ENCODE data around the gene BARX1. TPM values are rescaled to one million over a fixed set of nuclear protein-coding genes. Genes with fewer than 3 reads are reported as not detected.
A peak's percentile ranks its signal among the peaks of the same experiment; 100 is the strongest.

The BARX1 gene
- total and polyA plus RNA-seq, 3 experiments from 2014 or later, result not detected

DNA sequence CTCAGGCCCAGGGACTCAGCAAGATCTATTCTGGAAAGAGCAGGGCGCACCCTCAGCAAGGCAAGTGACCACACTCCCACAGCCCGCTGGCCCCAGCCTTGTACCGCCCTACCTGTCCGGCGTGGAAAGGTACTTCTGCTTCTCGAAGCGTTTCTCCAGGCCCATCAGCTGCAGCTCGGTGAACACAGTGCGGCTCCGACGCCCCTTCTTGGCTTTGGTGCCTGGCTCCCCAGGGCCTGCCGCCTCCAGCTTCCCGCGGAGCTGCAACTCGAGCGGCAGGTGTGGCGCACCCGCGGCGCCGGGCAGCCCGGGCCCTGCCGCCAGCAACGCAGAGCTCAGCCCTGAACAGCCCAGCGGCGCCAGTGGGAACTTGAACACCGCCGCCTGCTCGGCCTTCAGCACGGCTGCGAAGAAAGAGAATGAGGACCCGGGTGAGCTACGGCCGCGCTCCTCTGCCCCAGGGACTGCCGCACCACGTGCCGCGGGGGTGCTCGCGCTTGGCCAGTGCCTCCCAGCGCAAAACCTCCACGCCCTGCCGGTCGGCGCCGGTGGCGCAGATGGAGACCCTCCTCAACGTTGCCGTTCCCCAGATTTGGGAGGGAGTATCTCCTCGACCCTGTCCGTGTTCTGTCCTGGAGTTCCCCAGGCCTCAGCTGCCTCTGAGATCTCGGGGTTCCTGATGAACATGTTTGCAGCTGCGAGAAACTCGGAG lies 2.2 kb downstream of the BARX1 start:
- peaks cover 66% of the 10 kb centered on the region for H3K27me3 ChIP-seq (ENCODE audit: insufficient read depth, low read length, poor library complexity, severe bottlenecking)
- POLR2A ChIA-PET, result no interaction called here
- no peak for DNase-seq
- H3K27ac ChIP-seq (ENCODE audit: low read depth, low read length), result no peak overlapping the region
- Mint-ChIP-seq H3K27ac (peak overlapping the region in 1 of 8 donors; percentile 47), H3K4me1 (peaks cover 32 to 57% (median 42%) of the 10 kb centered on the region in 3 donors), H3K36me3 (no peaks in the 10 kb centered on the region), H3K9me3 (no peaks in the 10 kb centered on the region), H3K4me3 (peak overlapping the region; percentile 31 to 82 (median 66)), H3K27me3 (peaks cover 58 to 67% of the 10 kb centered on the region in 2 donors)
- H3K4me1 ChIP-seq (ENCODE audit: insufficient read depth, low read length), result peaks cover 28% of the 10 kb centered on the region
- no peaks in the 10 kb centered on the region for H3K9me3 ChIP-seq (ENCODE audit: low read length)
- no peak overlapping the region for H3K4me3 ChIP-seq (ENCODE audit: low read length)
- no peaks in the 10 kb centered on the region for H3K36me3 ChIP-seq (ENCODE audit: insufficient read depth, low read length)
- CTCF ChIA-PET, result interaction anchor here (4.0 kb wide), 1 partner anchor 9 kb away, joined by 16 read pairs; no protein-coding TSS in a partner anchor

DNA sequence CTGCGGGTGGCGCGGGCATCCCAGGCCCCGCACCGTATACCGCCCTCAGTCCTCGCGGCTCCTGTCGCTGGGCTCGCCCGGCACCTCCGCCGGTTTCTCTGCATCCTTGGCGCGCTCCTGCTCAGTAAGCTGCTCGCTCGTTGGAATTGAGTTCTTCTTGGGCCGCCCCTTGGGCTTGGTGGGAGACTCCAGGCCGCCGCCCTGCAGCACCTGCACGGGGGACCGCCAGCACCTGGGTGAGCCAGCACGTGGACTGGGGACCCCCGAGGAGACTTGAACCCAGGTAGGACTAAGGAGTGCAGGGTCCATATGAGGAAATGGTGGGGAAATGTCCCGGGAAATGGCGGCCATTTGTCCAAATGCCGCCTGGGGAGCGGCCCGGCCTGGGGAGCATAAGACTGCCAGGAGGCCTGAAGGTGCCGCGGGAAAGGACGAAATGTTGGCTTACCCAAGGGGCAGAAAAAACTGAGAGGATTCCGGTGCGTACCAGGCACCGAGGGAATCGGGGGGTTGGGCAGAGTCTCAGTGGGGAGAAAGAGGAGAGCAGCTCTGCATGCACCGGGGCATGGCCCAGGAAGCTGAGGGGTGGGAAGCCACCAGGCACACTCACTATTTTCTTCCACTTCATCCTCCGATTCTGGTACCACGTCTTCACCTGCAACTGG lies 2.9 kb downstream of the BARX1 start:
- H3K27ac Mint-ChIP-seq, result peak overlapping the region in 1 of 8 donors; percentile 47
- DNase-seq, result no peak
- Histone ChIP-seq H3K27me3 (ENCODE audit: insufficient read depth, low read length, poor library complexity, severe bottlenecking) (peaks cover 65% of the 10 kb centered on the region), H3K36me3 (ENCODE audit: insufficient read depth, low read length) (no peaks in the 10 kb centered on the region), H3K9me3 (ENCODE audit: low read length) (no peaks in the 10 kb centered on the region), H3K4me3 (ENCODE audit: low read length) (no peak overlapping the region), H3K27ac (ENCODE audit: low read depth, low read length) (no peak overlapping the region), H3K4me1 (ENCODE audit: insufficient read depth, low read length) (peaks cover 28% of the 10 kb centered on the region)
- peaks cover 0 to 1% (median 0%) of the 10 kb centered on the region in 5 donors for H3K9me3 Mint-ChIP-seq
- H3K27me3 Mint-ChIP-seq, result peaks cover 57 to 65% of the 10 kb centered on the region in 2 donors
- peaks cover 34 to 52% (median 42%) of the 10 kb centered on the region in 3 donors for H3K4me1 Mint-ChIP-seq
- ChIA-PET POLR2A (no interaction called here), CTCF (interaction anchor here (4.0 kb wide), 1 partner anchor 10 kb away, joined by 16 read pairs; no protein-coding TSS in a partner anchor)
- H3K36me3 Mint-ChIP-seq, result no peaks in the 10 kb centered on the region
- H3K4me3 Mint-ChIP-seq, result peak overlapping the region; percentile 20 to 82 (median 66)

DNA sequence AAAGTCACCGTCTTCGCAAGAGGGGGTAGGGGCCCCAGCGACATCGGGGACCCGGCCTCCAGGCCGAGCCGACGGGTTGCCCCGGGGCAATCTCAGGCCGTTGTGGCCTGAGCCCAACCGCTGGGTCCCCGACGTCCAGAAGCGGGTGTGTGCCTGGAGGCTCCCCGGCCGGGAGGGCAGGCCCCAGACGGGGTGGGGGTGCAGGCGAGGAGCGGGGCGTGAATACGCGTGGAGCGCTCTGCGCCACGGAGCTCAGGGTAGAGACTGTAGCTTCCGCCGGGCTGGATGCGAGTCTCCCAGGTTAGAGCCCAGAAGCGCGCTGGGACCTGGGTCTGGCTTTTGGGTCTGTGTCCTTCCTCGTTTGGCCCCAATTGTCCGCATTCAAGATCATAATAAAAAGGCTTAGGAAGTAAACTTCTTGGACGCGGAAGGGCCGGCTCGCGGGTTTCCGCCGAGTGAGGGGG lies 3.5 kb downstream of the BARX1 start:
- no peak for DNase-seq
- Mint-ChIP-seq H3K4me1 (peaks cover 34 to 55% (median 42%) of the 10 kb centered on the region in 3 donors), H3K9me3 (peaks cover 0 to 2% (median 0%) of the 10 kb centered on the region in 5 donors), H3K27me3 (peaks cover 62 to 66% of the 10 kb centered on the region in 2 donors), H3K27ac (no peak overlapping the region), H3K4me3 (peak overlapping the region; percentile 20 to 80 (median 66)), H3K36me3 (no peaks in the 10 kb centered on the region)
- Histone ChIP-seq H3K9me3 (ENCODE audit: low read length) (no peaks in the 10 kb centered on the region), H3K27me3 (ENCODE audit: insufficient read depth, low read length, poor library complexity, severe bottlenecking) (peaks cover 65% of the 10 kb centered on the region), H3K4me1 (ENCODE audit: insufficient read depth, low read length) (peaks cover 28% of the 10 kb centered on the region), H3K36me3 (ENCODE audit: insufficient read depth, low read length) (no peaks in the 10 kb centered on the region), H3K27ac (ENCODE audit: low read depth, low read length) (no peak overlapping the region), H3K4me3 (ENCODE audit: low read length) (no peak overlapping the region)
- ChIA-PET CTCF (interaction anchor here (4.0 kb wide), 1 partner anchor 11 kb away, joined by 16 read pairs; no protein-coding TSS in a partner anchor), POLR2A (no interaction called here)

DNA sequence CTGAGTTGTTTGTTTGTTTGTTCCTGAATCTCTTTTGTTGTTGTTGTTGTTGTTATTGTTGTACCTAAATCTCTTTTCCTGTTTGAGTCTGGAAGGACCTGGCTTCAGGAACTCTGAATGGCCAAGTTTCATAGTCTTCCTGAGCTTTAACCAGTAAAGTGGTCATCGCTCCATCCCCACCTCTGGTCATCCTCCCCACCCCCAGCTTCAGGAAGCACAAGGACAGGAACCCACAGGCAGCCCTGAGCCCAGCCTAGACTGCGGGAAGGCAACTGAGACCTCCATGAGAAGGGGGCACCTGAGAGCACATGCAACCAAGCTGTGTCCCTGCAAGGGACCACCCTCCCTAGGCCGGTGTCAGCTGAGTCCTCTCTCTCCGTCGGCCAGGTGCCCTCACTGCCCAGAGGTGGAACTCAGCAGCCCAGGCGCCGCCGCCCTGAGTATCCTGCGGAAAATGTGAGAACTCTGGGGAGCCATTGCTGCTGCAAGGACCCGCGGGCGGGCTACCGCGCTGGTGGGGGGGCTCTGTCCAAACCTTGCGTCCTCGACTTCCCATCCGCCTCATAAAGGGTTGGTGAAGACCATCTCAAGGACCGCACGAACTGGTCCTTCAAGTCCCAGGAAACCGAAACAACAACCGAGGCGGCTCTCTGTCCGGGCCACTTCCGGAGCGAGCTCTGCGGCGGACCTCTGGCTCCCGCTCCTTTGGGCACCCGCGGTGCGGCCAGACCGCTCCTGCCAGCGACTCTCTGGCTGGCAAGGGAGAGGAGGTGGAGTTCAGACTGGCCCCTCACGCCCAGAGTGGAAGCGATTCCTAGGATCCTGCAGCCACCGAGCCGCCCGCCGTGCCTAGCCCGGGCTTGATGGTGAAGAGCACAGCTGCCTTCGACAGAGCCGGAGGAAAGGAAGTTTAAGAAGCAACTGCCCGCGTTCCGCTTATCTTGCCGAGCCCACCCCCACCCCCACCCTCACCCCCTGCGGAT lies 4.2 kb downstream of the BARX1 start:
- no peak overlapping the region for H3K27ac ChIP-seq (ENCODE audit: low read depth, low read length)
- Mint-ChIP-seq H3K4me1 (peaks cover 38 to 57% (median 45%) of the 10 kb centered on the region in 3 donors), H3K4me3 (peak overlapping the region; percentile 65 to 90 (median 77)), H3K27me3 (peaks cover 66 to 69% of the 10 kb centered on the region in 2 donors), H3K27ac (peak overlapping the region in 2 of 8 donors; percentile 11 to 70), H3K36me3 (no peaks in the 10 kb centered on the region), H3K9me3 (peaks cover 0 to 2% (median 0%) of the 10 kb centered on the region in 5 donors)
- CTCF ChIA-PET, result interaction anchor here (4.0 kb wide), 1 partner anchor 11 kb away, joined by 16 read pairs; no protein-coding TSS in a partner anchor
- no peak for DNase-seq
- peak overlapping the region; percentile 60 for H3K4me3 ChIP-seq (ENCODE audit: low read length)
- no peaks in the 10 kb centered on the region for H3K36me3 ChIP-seq (ENCODE audit: insufficient read depth, low read length)
- POLR2A ChIA-PET, result no interaction called here
- H3K4me1 ChIP-seq (ENCODE audit: insufficient read depth, low read length), result peaks cover 26% of the 10 kb centered on the region
- H3K27me3 ChIP-seq (ENCODE audit: insufficient read depth, low read length, poor library complexity, severe bottlenecking), result peaks cover 66% of the 10 kb centered on the region
- no peaks in the 10 kb centered on the region for H3K9me3 ChIP-seq (ENCODE audit: low read length)

DNA sequence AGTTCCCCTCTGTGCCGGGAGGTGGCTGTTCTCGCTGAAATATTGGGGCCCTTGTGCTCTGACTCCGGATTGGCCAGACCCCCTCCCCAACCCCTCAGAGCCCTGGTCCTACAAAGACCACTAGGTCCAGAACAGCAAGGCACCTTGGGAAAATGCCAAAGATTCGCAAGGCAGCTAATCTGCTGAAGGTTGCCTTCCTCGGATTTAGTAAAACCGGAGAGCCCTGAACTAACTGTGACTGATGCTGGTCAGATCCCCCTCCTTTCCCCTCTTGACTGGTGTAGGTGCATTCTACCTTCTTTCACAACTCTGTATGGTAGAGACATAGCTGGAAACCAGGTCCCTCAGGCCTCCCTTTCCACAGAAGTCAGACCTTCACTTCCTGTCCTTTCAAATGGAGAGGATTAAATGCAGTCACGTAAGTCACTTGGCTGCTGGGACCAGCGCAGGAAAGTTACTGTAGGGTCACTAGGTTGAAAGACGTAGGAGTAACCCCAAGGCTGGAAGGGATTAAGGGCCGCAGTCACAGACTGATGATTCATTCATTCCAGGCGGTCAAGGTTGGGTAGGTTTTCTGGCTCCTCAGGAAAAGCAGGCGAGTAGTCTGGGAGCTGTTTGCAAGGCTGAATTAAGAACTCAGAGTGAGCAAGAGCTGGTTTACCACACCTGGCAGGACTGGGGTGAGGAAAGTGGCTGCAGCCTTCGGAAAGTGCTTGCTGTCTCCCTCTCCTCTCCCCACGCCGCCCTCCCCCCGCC lies 5.3 kb downstream of the BARX1 start:
- POLR2A ChIA-PET, result no interaction called here
- Histone ChIP-seq H3K9me3 (ENCODE audit: low read length) (no peaks in the 10 kb centered on the region), H3K27ac (ENCODE audit: low read depth, low read length) (no peak overlapping the region), H3K4me1 (ENCODE audit: insufficient read depth, low read length) (peaks cover 24% of the 10 kb centered on the region), H3K4me3 (ENCODE audit: low read length) (no peak overlapping the region), H3K36me3 (ENCODE audit: insufficient read depth, low read length) (no peaks in the 10 kb centered on the region), H3K27me3 (ENCODE audit: insufficient read depth, low read length, poor library complexity, severe bottlenecking) (peaks cover 68% of the 10 kb centered on the region)
- no peak for DNase-seq
- peaks cover 36 to 60% (median 48%) of the 10 kb centered on the region in 3 donors for H3K4me1 Mint-ChIP-seq
- no peak overlapping the region for H3K27ac Mint-ChIP-seq
- peaks cover 0 to 2% (median 0%) of the 10 kb centered on the region in 5 donors for H3K9me3 Mint-ChIP-seq
- peak overlapping the region; percentile 48 to 80 (median 66) for H3K4me3 Mint-ChIP-seq
- no peaks in the 10 kb centered on the region for H3K36me3 Mint-ChIP-seq
- peaks cover 71 to 73% of the 10 kb centered on the region in 2 donors for H3K27me3 Mint-ChIP-seq
- CTCF ChIA-PET, result interaction anchor here (4.0 kb wide), 1 partner anchor 13 kb away, joined by 16 read pairs; no protein-coding TSS in a partner anchor

DNA sequence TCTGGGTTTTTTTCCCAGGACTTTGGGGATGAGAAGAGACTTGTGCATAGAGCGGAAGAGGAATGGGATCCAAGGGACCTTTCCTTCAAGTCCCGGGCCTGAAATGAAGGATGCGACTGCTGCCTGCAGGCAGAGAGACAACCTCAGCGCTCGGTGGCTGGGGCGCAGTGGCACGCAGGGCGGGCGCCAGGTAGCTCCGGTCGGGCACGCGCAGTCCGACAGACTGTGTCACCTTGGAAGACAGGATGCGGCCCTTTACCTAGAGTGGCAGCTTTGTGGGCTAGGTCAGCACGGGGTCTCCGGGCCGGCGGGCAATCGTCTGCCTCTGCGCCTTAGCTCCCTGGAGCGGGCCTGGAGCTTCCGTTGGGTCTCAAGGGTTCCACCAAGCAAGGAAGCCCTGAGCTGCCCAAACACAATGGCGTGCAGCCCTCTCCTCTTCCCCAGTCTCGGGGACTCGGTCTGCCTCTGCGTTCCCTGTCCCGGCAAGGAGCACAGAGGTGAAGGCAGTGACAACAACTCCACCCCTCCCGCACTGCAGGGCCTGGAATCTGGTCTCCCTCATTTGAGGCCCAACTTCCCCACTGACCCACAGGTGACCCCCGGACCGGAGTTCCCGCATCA lies 6.0 kb downstream of the BARX1 start:
- no peak overlapping the region for H3K27ac ChIP-seq (ENCODE audit: low read depth, low read length)
- Mint-ChIP-seq H3K9me3 (peaks cover 0 to 2% (median 0%) of the 10 kb centered on the region in 5 donors), H3K27ac (no peak overlapping the region), H3K4me3 (no peak overlapping the region), H3K27me3 (peaks cover 72 to 79% of the 10 kb centered on the region in 2 donors), H3K36me3 (no peaks in the 10 kb centered on the region), H3K4me1 (peaks cover 36 to 60% (median 48%) of the 10 kb centered on the region in 3 donors)
- H3K27me3 ChIP-seq (ENCODE audit: insufficient read depth, low read length, poor library complexity, severe bottlenecking), result peaks cover 69% of the 10 kb centered on the region
- ChIA-PET POLR2A (no interaction called here), CTCF (no interaction called here)
- DNase-seq, result no peak
- H3K4me1 ChIP-seq (ENCODE audit: insufficient read depth, low read length), result peaks cover 24% of the 10 kb centered on the region
- no peaks in the 10 kb centered on the region for H3K36me3 ChIP-seq (ENCODE audit: insufficient read depth, low read length)
- no peak overlapping the region for H3K4me3 ChIP-seq (ENCODE audit: low read length)
- H3K9me3 ChIP-seq (ENCODE audit: low read length), result no peaks in the 10 kb centered on the region

All from CD8-positive, alpha-beta memory T cell (primary cell).